ENCODE results near the gene AHNAK.

Gene AHNAK

GRCh38 chr11:62461740-62462507, 84.7 kb downstream of the AHNAK start:
- TF ChIP-seq CTCF (IDR thresholded peaks at IDR 0.05; ENCODE audit: low read length) (no peak), EZH2 (IDR thresholded peaks at IDR 0.05; ENCODE audit: borderline replicate concordance, low read length) (no peak)
- no peak overlapping the region for H3K4me2 ChIP-seq (ENCODE audit: low read length)
- H3K27ac ChIP-seq (ENCODE audit: low read depth, low read length, poor library complexity, severe bottlenecking) = no peak overlapping the region
- H4K20me1 ChIP-seq (ENCODE audit: insufficient read depth, low read length) = no peaks in the 10 kb centered on the region
- H3K27me3 ChIP-seq (ENCODE audit: insufficient read depth, low read length) = no peaks in the 10 kb centered on the region
- no peak overlapping the region for H2AFZ ChIP-seq (ENCODE audit: low read length)
- no peaks in the 10 kb centered on the region for H3K79me2 ChIP-seq (ENCODE audit: insufficient read depth, low read length)
- H3K9me3 ChIP-seq (ENCODE audit: low read length) = no peaks in the 10 kb centered on the region
- H3K4me1 ChIP-seq (ENCODE audit: insufficient read depth, low read length, severe bottlenecking) = peaks cover 6% of the 10 kb centered on the region
- no peaks in the 10 kb centered on the region for H3K9me2 ChIP-seq (ENCODE audit: low read depth, low read length)
- no peaks in the 10 kb centered on the region for H3K36me3 ChIP-seq (ENCODE audit: insufficient read depth, low read length)
- no peak overlapping the region for H3K9ac ChIP-seq (ENCODE audit: low read length)
- no peak overlapping the region for H3K4me3 ChIP-seq (ENCODE audit: low read depth, low read length, poor library complexity, severe bottlenecking)
- H3F3A ChIP-seq (ENCODE audit: insufficient read depth, low read length) = no peaks in the 10 kb centered on the region

GRCh38 chr11:62459080-62459479, 87.5 kb downstream of the AHNAK start:
- Histone ChIP-seq H3F3A (ENCODE audit: insufficient read depth, low read length) (no peaks in the 10 kb centered on the region), H3K4me1 (ENCODE audit: insufficient read depth, low read length, severe bottlenecking) (peaks cover 6% of the 10 kb centered on the region), H2AFZ (ENCODE audit: low read length) (no peak overlapping the region), H3K9me3 (ENCODE audit: low read length) (no peaks in the 10 kb centered on the region), H3K27ac (ENCODE audit: low read depth, low read length, poor library complexity, severe bottlenecking) (no peak overlapping the region), H3K9ac (ENCODE audit: low read length) (no peak overlapping the region), H3K27me3 (ENCODE audit: insufficient read depth, low read length) (no peaks in the 10 kb centered on the region; the same call in 1 of the 2 replicates), H3K79me2 (ENCODE audit: insufficient read depth, low read length) (no peaks in the 10 kb centered on the region), H3K36me3 (ENCODE audit: insufficient read depth, low read length) (no peaks in the 10 kb centered on the region), H3K4me3 (ENCODE audit: low read depth, low read length, poor library complexity, severe bottlenecking) (no peak overlapping the region), H3K9me2 (ENCODE audit: low read depth, low read length) (no peaks in the 10 kb centered on the region), H4K20me1 (ENCODE audit: insufficient read depth, low read length) (no peaks in the 10 kb centered on the region), H3K4me2 (ENCODE audit: low read length) (no peak overlapping the region)
- TF ChIP-seq CTCF (IDR thresholded peaks at IDR 0.05; ENCODE audit: low read length) = no peak
- no peak for TF ChIP-seq EZH2 (IDR thresholded peaks at IDR 0.05; ENCODE audit: borderline replicate concordance, low read length)

GRCh38 chr11:62458212-62459002, 88.2 kb downstream of the AHNAK start:
- Histone ChIP-seq H3K9ac (ENCODE audit: low read length) (no peak overlapping the region), H3K4me1 (ENCODE audit: insufficient read depth, low read length, severe bottlenecking) (peaks cover 6% of the 10 kb centered on the region), H3K4me3 (ENCODE audit: low read depth, low read length, poor library complexity, severe bottlenecking) (no peak overlapping the region), H3F3A (ENCODE audit: insufficient read depth, low read length) (no peaks in the 10 kb centered on the region), H3K27me3 (ENCODE audit: insufficient read depth, low read length) (no peaks in the 10 kb centered on the region; the same call in 1 of the 2 replicates), H4K20me1 (ENCODE audit: insufficient read depth, low read length) (no peaks in the 10 kb centered on the region), H3K36me3 (ENCODE audit: insufficient read depth, low read length) (no peaks in the 10 kb centered on the region), H3K9me2 (ENCODE audit: low read depth, low read length) (no peaks in the 10 kb centered on the region), H2AFZ (ENCODE audit: low read length) (no peak overlapping the region), H3K9me3 (ENCODE audit: low read length) (no peaks in the 10 kb centered on the region), H3K79me2 (ENCODE audit: insufficient read depth, low read length) (no peaks in the 10 kb centered on the region), H3K27ac (ENCODE audit: low read depth, low read length, poor library complexity, severe bottlenecking) (no peak overlapping the region), H3K4me2 (ENCODE audit: low read length) (no peak overlapping the region)
- no peak for TF ChIP-seq CTCF (IDR thresholded peaks at IDR 0.05; ENCODE audit: low read length)
- no peak for TF ChIP-seq EZH2 (IDR thresholded peaks at IDR 0.05; ENCODE audit: borderline replicate concordance, low read length)
